HepG2 (cell line): Measurements from ENCODE around the gene WDR18. TPM values are rescaled to one million over a fixed set of nuclear protein-coding genes. Genes with fewer than 3 reads are reported as not detected.

ENCODE experiments used
- CBX1 ChIP-seq: IDR thresholded peaks from one replicate; pipeline ENCODE4 v1.6.1; 2016; ENCODE audit warnings: antibody characterized with exemption, low read depth
- HDAC2 ChIP-seq: sonication (generic); formaldehyde crosslinking; IDR thresholded peaks from 2 replicates; pipeline ENCODE4 v1.4.0; 2020; ENCODE audit warnings: missing genetic modification reagents
- HOXA5 ChIP-seq: sonication (generic); formaldehyde crosslinking; IDR thresholded peaks from 2 replicates; pipeline ENCODE4 v1.4.0; 2020; ENCODE audit warnings: missing genetic modification reagents
- MIXL1 ChIP-seq: IDR thresholded peaks from 2 replicates; pipeline ENCODE4 v1.6.1; 2016
- MLLT10 ChIP-seq: sonication (generic); formaldehyde crosslinking; IDR thresholded peaks from 2 replicates; pipeline ENCODE4 v1.4.0; 2020; ENCODE audit warnings: missing genetic modification reagents
- NFKBIZ ChIP-seq: IDR thresholded peaks from 2 replicates; pipeline ENCODE4 v1.6.1; 2018; ENCODE audit warnings: missing genetic modification reagents, missing compliant biosample characterization
- NKX3-1 ChIP-seq: sonication (generic); formaldehyde crosslinking; IDR thresholded peaks from 2 replicates; pipeline ENCODE4 v1.5.0; 2020; ENCODE audit warnings: missing genetic modification reagents
- PHF21A ChIP-seq: sonication (generic); formaldehyde crosslinking; IDR thresholded peaks from 2 replicates; pipeline ENCODE4 v1.5.0; 2020; ENCODE audit warnings: mild to moderate bottlenecking, missing genetic modification reagents
- SIN3B ChIP-seq: fragments of 150-350 bp; IDR thresholded peaks from 2 replicates; pipeline ENCODE4 v1.6.1; 2014; ENCODE audit warnings: low read length
- SP2 ChIP-seq: sonication (generic); formaldehyde crosslinking; IDR thresholded peaks from 2 replicates; pipeline ENCODE4 v1.5.1; 2020; ENCODE audit warnings: mild to moderate bottlenecking, missing genetic modification reagents
- SRSF1 ChIP-seq: fragments of 200-400 bp; formaldehyde crosslinking; optimal IDR thresholded peaks from 2 replicates; pipeline ENCODE3; 2017; ENCODE audit warnings: mild to moderate bottlenecking, low read depth, low read length, moderate library complexity
- UBTF ChIP-seq: sonication (generic); formaldehyde crosslinking; IDR thresholded peaks from 2 replicates; pipeline ENCODE4 v1.4.0; 2020; ENCODE audit warnings: mild to moderate bottlenecking, missing genetic modification reagents
- USF2 ChIP-seq, 2 experiments: sonication (generic) in 1 of 2; formaldehyde crosslinking in 1 of 2; IDR thresholded peaks; 2 replicates each; pipeline versions ENCODE4 v1.5.1 to v1.6.1; 2011 to 2020; ENCODE audit warnings: borderline replicate concordance in 1 of 2, low read depth in 1 of 2, low read length in 1 of 2, mild to moderate bottlenecking in 1 of 2, missing genetic modification reagents in 1 of 2, moderate library complexity in 1 of 2
- ZBTB2 ChIP-seq: sonication (generic); formaldehyde crosslinking; IDR thresholded peaks from 2 replicates; pipeline ENCODE4 v1.8.0; 2022; ENCODE audit warnings: low read depth, missing genetic modification reagents
- ZFP36 ChIP-seq: fragments of 150-350 bp; IDR thresholded peaks from 2 replicates; pipeline ENCODE4 v1.6.1; 2018; ENCODE audit warnings: borderline replicate concordance, low read length, low read depth; ENCODE audit not compliant: partially characterized antibody
- ZNF10 ChIP-seq: sonication (generic); formaldehyde crosslinking; IDR thresholded peaks from 2 replicates; pipeline ENCODE4 v1.4.0; 2020; ENCODE audit warnings: mild to moderate bottlenecking, low read depth, missing genetic modification reagents, borderline replicate concordance
- ZNF496 ChIP-seq: sonication (generic); formaldehyde crosslinking; IDR thresholded peaks from 2 replicates; pipeline ENCODE4 v1.8.1; 2023; ENCODE audit warnings: mild to moderate bottlenecking, moderate library complexity, missing genetic modification reagents; ENCODE audit not compliant: insufficient replicate concordance
- ZNF574 ChIP-seq: sonication (generic); formaldehyde crosslinking; IDR thresholded peaks from 2 replicates; pipeline ENCODE4 v1.4.0; 2020; ENCODE audit warnings: missing genetic modification reagents
- ZNF713 ChIP-seq: sonication (generic); formaldehyde crosslinking; IDR thresholded peaks from 2 replicates; pipeline ENCODE4 v1.4.0; 2020; ENCODE audit warnings: mild to moderate bottlenecking, missing genetic modification reagents
- ZNF781 ChIP-seq: sonication (generic); formaldehyde crosslinking; IDR thresholded peaks from 2 replicates; pipeline ENCODE4 v1.5.1; 2020; ENCODE audit warnings: borderline replicate concordance, mild to moderate bottlenecking, missing genetic modification reagents; ENCODE audit errors: not compliant biosample characterization
- ZNF850 ChIP-seq: sonication (generic); formaldehyde crosslinking; conservative IDR thresholded peaks from 2 replicates; pipeline ENCODE4 v1.9.0; 2021; ENCODE audit warnings: mild to moderate bottlenecking, missing genetic modification reagents
- ZNF879 ChIP-seq: sonication (generic); formaldehyde crosslinking; IDR thresholded peaks from 2 replicates; pipeline ENCODE4 v1.8.1; 2023; ENCODE audit warnings: missing genetic modification reagents
- ZNF891 ChIP-seq: sonication (generic); formaldehyde crosslinking; IDR thresholded peaks from 2 replicates; pipeline ENCODE4 v1.5.0; 2020; ENCODE audit warnings: mild to moderate bottlenecking, missing genetic modification reagents
- polyA plus RNA-seq, 8 experiments: library from polyadenylated mRNA; depleted of rRNA in 3 of 8; stranded (reverse) in 7 of 8; unstranded in 1 of 8; fragments of >200 nt; fragmentation: Illumina TruSeq in 4 of 8; extraction: Trizol in 4 of 8; gene quantifications; 2 replicates each; pipeline versions ENCODE4 v1.2.1 to v1.2.3, GENCODE V29; 2011 to 2016; ENCODE audit warnings: low read depth in 4 of 8, missing spikeins in 1 of 8, mixed read lengths in 1 of 8; ENCODE audit not compliant: insufficient read depth in 1 of 8
- total RNA-seq, 5 experiments: library from RNA; depleted of rRNA; stranded (reverse); fragments of >200 nt; fragmentation: Illumina TruSeq; extraction: Trizol; gene quantifications; 2 replicates each; pipeline ENCODE4 v1.2.3, GENCODE V29; 2016; ENCODE audit warnings: low read depth in 1 of 5

WDR18 gene
- total and polyA plus RNA-seq, 2 of the 13 experiments (the other 11 are each of a cell fraction or from before 2014, with no cell fraction given) = 36.4 to 47.6 TPM

- TF ChIP-seq ZNF574 (CRISPR knock-in tag) = 0 out of 2 replicates have a peak, but pooled peaks have one; percentile 14
- TF ChIP-seq USF2 (IDR thresholded peaks at IDR 0.05; ENCODE audit: low read depth, low read length) = no peak
- TF ChIP-seq USF2 (CRISPR knock-in tag; IDR thresholded peaks at IDR 0.05; ENCODE audit: borderline replicate concordance) = no peak
- TF ChIP-seq HDAC2 (CRISPR knock-in tag) = no peak
- TF ChIP-seq HOXA5 (CRISPR knock-in tag) = no peak
- no peak for TF ChIP-seq ZNF713
- 0 out of 2 replicates have a peak, but pooled peaks have one; percentile 34 for TF ChIP-seq PHF21A (CRISPR knock-in tag)
- TF ChIP-seq ZNF781 (CRISPR knock-in tag) = no peak
- TF ChIP-seq CBX1 = no peak
- TF ChIP-seq NKX3-1 = no peak
- no peak for TF ChIP-seq NFKBIZ
- no peak for TF ChIP-seq ZBTB2
- no peak for TF ChIP-seq SP2
- no peak for TF ChIP-seq ZNF891 (CRISPR knock-in tag)
- TF ChIP-seq ZNF850 (CRISPR knock-in tag) = no peak
- no peak for TF ChIP-seq MIXL1 (CRISPR knock-in tag)
- TF ChIP-seq ZFP36 = no peak
- no peak for TF ChIP-seq ZNF496 (CRISPR knock-in tag)
- TF ChIP-seq MLLT10 (CRISPR knock-in tag) = no peak
- no peak for TF ChIP-seq SRSF1
- TF ChIP-seq SIN3B = no peak
- TF ChIP-seq UBTF (CRISPR knock-in tag) = peak; percentile 58; the same call in 1 of the 2 replicates
- no peak for TF ChIP-seq ZNF10 (CRISPR knock-in tag)
- no peak for TF ChIP-seq ZNF879
Observed at GRCh38 chr19:1000095-1000494, 15.9 kb downstream of the WDR18 start, which contains the start of gene GRIN3B (continued).
